Measurements from ENCODE around the gene RBM17.
"Not testable (repeated sequence)": the region's sequence is repeated elsewhere in the genome, so short reads cannot be mapped to it uniquely, and the experiment has no call there.

- TF ChIP-seq POLR2A (IDR thresholded peaks at IDR 0.05; ENCODE audit: low read depth, low read length); TAF1 (IDR thresholded peaks at IDR 0.05; ENCODE audit: low read depth, low read length); POLR2AphosphoS5 (IDR thresholded peaks at IDR 0.05; ENCODE audit: low read depth, low read length); PAX5 (IDR thresholded peaks at IDR 0.05; ENCODE audit: insufficient read depth, low read length, severe bottlenecking): not testable (repeated sequence)
These were observed 77.1 kb downstream of the RBM17 start for GRCh38 chr10:6165933-6166332.

Measured in GM12891 (cell line).